Stimulated activated naive CD8-positive, alpha-beta T cell treated with anti-CD3 and anti-CD28 coated beads, Interleukin-15, amount 100 ng/mL, for 72 hours (primary cell): ENCODE data around the gene RARS1.
A peak's percentile ranks its signal among the peaks of the same experiment; 100 is the strongest.

ENCODE experiments used
- ATAC-seq: fragments of 150-1000 bp; cut with Tn5 transposase; 2 replicates; pipeline ENCODE4 v1.10.0; 2021; ENCODE audit warnings: mild to moderate bottlenecking, moderate library complexity
- DNase-seq, 2 donors: peaks; one replicate each; pipeline ENCODE4 v3.0.0; 2021 to 2022
- H3K27ac Mint-ChIP-seq, 2 donors: one replicate each; pipeline ENCODE4 v1.8.0; 2022; ENCODE audit warnings: mild to moderate bottlenecking in 2 of 2, mixed read lengths in 2 of 2, moderate library complexity in 2 of 2
- H3K27me3 Mint-ChIP-seq: one replicate; pipeline ENCODE4 v1.8.0; 2022; ENCODE audit warnings: mixed read lengths
- H3K4me1 Mint-ChIP-seq: one replicate; pipeline ENCODE4 v1.8.0; 2022; ENCODE audit warnings: mild to moderate bottlenecking, mixed read lengths
- H3K4me3 Mint-ChIP-seq, 2 donors: one replicate each; pipeline ENCODE4 v1.8.0; 2022; ENCODE audit warnings: mild to moderate bottlenecking in 2 of 2, mixed read lengths in 2 of 2, moderate library complexity in 1 of 2
- H3K9me3 Mint-ChIP-seq, 2 donors: one replicate each; pipeline ENCODE4 v1.8.0; 2022; ENCODE audit warnings: mixed read lengths in 2 of 2

The RARS1 gene

DNA sequence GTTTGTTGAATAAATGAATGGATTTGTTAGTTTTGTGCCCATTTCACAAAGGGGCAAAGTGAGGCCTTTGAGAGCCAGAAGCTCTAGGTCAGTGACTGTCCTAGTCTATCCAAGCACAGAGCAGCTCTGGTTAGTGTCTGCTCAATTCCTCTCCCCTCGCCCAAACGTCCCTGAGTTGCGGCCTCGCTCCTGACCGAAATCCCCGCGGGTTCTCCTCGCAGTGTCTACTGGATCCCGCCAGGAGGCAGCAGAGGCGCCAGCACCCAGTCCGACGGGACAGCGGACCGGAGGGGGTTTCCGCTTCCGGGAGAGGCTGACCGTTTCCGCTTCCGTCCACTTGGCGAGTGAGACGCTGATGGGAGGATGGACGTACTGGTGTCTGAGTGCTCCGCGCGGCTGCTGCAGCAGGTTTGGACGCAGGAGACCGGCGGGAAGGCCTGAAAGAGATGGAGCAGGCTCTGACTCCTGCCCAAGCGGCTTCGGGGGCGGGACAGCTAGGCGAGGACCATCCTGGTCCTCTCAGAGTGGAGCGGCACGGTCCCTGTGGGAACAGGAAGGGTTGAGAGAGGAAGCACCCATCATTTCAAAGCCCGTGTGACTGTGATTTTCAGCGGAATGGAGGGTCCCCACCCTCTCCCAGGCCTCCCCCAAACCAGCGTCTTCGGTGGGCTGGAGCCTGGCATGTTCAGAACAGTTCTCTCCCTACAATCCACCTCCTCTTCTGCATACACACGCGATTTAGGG, at the start of gene RARS1:
Gene RARS1, plus strand, starts transcription at position 336 of the 744 bp plus-strand sequence. Its CDS starts 28 bp downstream, at position 364.
- DNase-seq, result peak; percentile 87 to 91
- Mint-ChIP-seq H3K27me3 (no peaks in the 10 kb centered on the region), H3K4me1 (peaks cover 36% of the 10 kb centered on the region), H3K4me3 (peak within 1 kb of the TSS; percentile 96 to 100), H3K9me3 (no peaks in the 10 kb centered on the region), H3K27ac (peak within 1 kb of the TSS; percentile 94 to 99)
- peak; percentile 97 for ATAC-seq

- H3K9me3 Mint-ChIP-seq, result no peaks in the 10 kb centered on the region
- no peak overlapping the region for H3K4me3 Mint-ChIP-seq
- DNase-seq (no peak), ATAC-seq (no peak)
- no peaks in the 10 kb centered on the region for H3K4me1 Mint-ChIP-seq
- no peak overlapping the region for H3K27ac Mint-ChIP-seq
- peaks cover 20% of the 10 kb centered on the region for H3K27me3 Mint-ChIP-seq
Measured at GRCh38 chr5:168438349-168438748, 47.9 kb upstream of the RARS1 start.

DNA sequence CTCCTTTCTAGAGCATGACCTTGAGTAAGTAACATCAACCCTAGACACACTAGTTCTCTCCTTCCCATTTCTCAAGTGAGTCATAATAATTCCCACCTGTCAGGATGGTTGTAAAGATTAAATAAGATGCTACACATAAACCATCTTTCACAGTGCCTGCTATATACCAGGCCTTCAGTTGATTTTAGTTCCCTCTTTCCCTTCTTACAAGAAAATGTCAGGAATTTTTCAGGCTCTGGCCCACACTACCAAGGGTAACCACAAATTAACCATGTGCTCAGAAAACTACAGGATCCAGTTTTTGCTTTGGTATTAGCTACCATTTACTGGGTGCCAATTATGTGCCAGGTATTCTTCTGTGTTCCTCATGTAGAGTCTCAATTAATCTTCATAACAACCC, 42.7 kb upstream of the RARS1 start:
- Mint-ChIP-seq H3K4me3 (no peak overlapping the region), H3K27me3 (no peaks in the 10 kb centered on the region), H3K27ac (no peak overlapping the region), H3K4me1 (no peaks in the 10 kb centered on the region), H3K9me3 (no peaks in the 10 kb centered on the region)
- ATAC-seq (no peak), DNase-seq (no peak)

GRCh38 chr5:168443950-168444700, 42.1 kb upstream of the RARS1 start:
- no peak for DNase-seq
- Mint-ChIP-seq H3K9me3 (no peaks in the 10 kb centered on the region), H3K27me3 (no peaks in the 10 kb centered on the region), H3K4me1 (no peaks in the 10 kb centered on the region), H3K4me3 (no peak overlapping the region), H3K27ac (no peak overlapping the region)
- no peak for ATAC-seq

DNA sequence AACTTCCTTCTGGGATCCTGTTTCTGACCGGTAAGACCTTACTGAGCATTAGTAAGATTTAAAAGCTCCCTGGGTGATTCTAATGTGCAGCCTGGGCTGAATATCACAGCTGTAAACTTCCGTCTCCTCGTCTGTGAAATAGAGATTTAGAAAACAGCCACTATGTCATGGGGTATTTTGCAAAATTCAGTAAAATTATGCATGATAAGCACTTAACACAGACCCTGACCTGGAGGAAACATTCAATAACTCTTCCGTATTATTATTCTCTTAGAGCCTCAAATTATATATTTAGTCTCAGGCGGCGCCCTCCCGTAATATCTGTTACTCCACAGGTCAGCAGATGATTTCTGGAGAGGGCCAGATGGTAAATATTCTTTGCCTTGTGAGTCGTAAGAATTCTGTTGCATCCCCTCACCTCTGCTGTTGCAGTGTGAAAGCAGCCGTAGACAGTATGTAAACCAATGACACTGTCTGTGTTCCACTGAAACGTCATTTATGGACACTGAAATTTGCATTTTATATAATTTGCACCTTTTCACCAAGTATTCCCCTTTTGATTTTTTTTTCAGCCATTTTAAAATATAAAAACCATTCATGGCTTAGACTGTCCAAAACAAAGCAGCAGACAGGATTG, 39.2 kb upstream of the RARS1 start:
- ATAC-seq, result no peak
- no peaks in the 10 kb centered on the region for H3K9me3 Mint-ChIP-seq
- no peaks in the 10 kb centered on the region for H3K27me3 Mint-ChIP-seq
- no peak overlapping the region for H3K4me3 Mint-ChIP-seq
- DNase-seq, result no peak
- no peaks in the 10 kb centered on the region for H3K4me1 Mint-ChIP-seq
- H3K27ac Mint-ChIP-seq, result no peak overlapping the region

DNA sequence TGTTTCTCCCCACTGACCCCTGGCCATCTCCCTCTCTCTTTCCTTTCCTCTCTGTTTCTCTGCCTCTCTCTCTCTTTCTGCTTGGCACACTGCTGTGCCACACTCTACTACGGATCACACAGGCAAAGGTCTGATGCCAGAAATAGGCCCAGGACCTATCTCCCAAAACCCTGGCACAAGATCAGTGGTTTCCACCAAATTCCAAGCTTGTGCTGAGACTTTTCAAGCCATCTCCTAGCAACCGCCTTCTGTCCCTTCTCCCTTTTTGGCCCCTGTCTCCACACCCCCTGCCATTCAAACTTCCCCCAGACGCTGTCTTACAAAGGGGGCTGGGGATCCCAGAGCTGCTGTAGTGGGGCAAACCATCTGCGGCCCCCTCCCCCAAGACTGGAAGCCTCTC, 38.5 kb upstream of the RARS1 start:
- no peaks in the 10 kb centered on the region for H3K27me3 Mint-ChIP-seq
- no peaks in the 10 kb centered on the region for H3K9me3 Mint-ChIP-seq
- ATAC-seq, result no peak
- no peak overlapping the region for H3K4me3 Mint-ChIP-seq
- no peak overlapping the region for H3K27ac Mint-ChIP-seq
- DNase-seq, result no peak
- H3K4me1 Mint-ChIP-seq, result no peaks in the 10 kb centered on the region

- no peaks in the 10 kb centered on the region for H3K4me1 Mint-ChIP-seq
- no peak for DNase-seq
- H3K9me3 Mint-ChIP-seq, result no peaks in the 10 kb centered on the region
- ATAC-seq, result no peak
- H3K27ac Mint-ChIP-seq, result no peak overlapping the region
- H3K4me3 Mint-ChIP-seq, result no peak overlapping the region
- no peaks in the 10 kb centered on the region for H3K27me3 Mint-ChIP-seq
Measured at GRCh38 chr5:168449166-168449565, 37.1 kb upstream of the RARS1 start.

- no peak for ATAC-seq
- Mint-ChIP-seq H3K4me1 (no peaks in the 10 kb centered on the region), H3K27ac (no peak overlapping the region)
Measured at GRCh38 chr5:168451565-168451964, 34.7 kb upstream of the RARS1 start.

GRCh38 chr5:168455201-168455600, 31.1 kb upstream of the RARS1 start:
- no peak for DNase-seq
- ATAC-seq, result no peak
- no peaks in the 10 kb centered on the region for H3K4me1 Mint-ChIP-seq
- no peak overlapping the region for H3K27ac Mint-ChIP-seq
- H3K4me3 Mint-ChIP-seq, result no peak overlapping the region
- peaks cover 0 to 5% of the 10 kb centered on the region in 2 donors for H3K9me3 Mint-ChIP-seq
- H3K27me3 Mint-ChIP-seq, result peaks cover 8% of the 10 kb centered on the region

More at GRCh38 chr5:168451565-168451964, 34.7 kb upstream of the RARS1 start:
- no peaks in the 10 kb centered on the region for H3K9me3 Mint-ChIP-seq
- no peak overlapping the region for H3K4me3 Mint-ChIP-seq
- DNase-seq, result no peak
- no peaks in the 10 kb centered on the region for H3K27me3 Mint-ChIP-seq

- Mint-ChIP-seq H3K4me3 (no peak overlapping the region), H3K9me3 (peaks cover 0 to 5% of the 10 kb centered on the region in 2 donors), H3K27me3 (peaks cover 8% of the 10 kb centered on the region), H3K27ac (no peak overlapping the region), H3K4me1 (no peaks in the 10 kb centered on the region)
- DNase-seq (no peak), ATAC-seq (no peak)
Measured at GRCh38 chr5:168457542-168457941, 28.7 kb upstream of the RARS1 start.

DNA sequence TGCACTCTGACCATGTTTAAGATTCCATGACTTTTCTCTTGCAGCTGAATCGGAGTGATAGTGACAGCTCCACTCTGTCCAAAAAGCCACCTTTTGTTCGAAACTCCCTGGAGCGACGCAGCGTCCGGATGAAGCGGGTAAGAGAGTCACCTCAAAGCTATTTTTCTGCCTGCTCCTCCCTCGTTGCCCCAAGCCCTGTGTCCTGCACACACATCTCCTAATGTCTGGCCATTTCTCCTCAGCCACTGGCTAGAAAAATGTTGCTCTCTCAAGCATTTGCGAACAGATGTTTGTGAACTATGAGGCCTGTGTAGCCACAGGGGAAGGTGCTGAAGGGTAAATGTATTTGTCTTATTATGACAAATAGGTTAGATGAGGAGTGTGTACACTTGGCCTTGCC, 25.7 kb upstream of the RARS1 start:
- ATAC-seq, result no peak
- H3K27me3 Mint-ChIP-seq, result peaks cover 22% of the 10 kb centered on the region
- H3K9me3 Mint-ChIP-seq, result peaks cover 0 to 5% of the 10 kb centered on the region in 2 donors
- H3K27ac Mint-ChIP-seq, result no peak overlapping the region
- H3K4me3 Mint-ChIP-seq, result no peak overlapping the region
- H3K4me1 Mint-ChIP-seq, result no peaks in the 10 kb centered on the region
- no peak for DNase-seq

DNA sequence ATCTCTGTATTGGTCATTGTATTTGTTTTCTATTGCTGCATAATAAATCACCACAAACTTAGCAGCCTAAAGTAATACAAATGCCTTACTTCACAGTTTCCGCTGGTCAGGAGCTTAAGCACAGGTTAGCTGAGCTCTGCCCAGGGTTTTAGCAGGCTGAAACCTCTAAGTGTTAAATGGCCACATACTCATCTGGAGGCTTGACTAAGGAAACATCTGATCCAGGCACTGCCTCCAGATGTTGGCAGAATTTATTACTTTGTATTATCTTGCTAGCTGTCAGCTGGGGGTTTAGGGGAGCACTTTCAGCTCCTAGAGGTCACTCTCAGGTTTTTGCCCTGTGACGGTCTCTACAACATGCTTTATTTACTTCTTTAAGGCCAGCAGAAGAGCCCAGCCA, 23.2 kb upstream of the RARS1 start:
- Mint-ChIP-seq H3K9me3 (peaks cover 0 to 5% of the 10 kb centered on the region in 2 donors), H3K4me1 (no peaks in the 10 kb centered on the region), H3K27ac (peak overlapping the region in 1 of 2 donors; percentile 63), H3K4me3 (no peak overlapping the region), H3K27me3 (peaks cover 21% of the 10 kb centered on the region)
- ATAC-seq (no peak), DNase-seq (no peak)

- Mint-ChIP-seq H3K4me1 (no peaks in the 10 kb centered on the region), H3K27ac (peak overlapping the region in 1 of 2 donors; percentile 17), H3K9me3 (no peaks in the 10 kb centered on the region), H3K27me3 (peaks cover 14% of the 10 kb centered on the region), H3K4me3 (no peak overlapping the region)
- ATAC-seq, result no peak
- DNase-seq, result no peak
Measured at GRCh38 chr5:168464214-168464613, 22.1 kb upstream of the RARS1 start.

DNA sequence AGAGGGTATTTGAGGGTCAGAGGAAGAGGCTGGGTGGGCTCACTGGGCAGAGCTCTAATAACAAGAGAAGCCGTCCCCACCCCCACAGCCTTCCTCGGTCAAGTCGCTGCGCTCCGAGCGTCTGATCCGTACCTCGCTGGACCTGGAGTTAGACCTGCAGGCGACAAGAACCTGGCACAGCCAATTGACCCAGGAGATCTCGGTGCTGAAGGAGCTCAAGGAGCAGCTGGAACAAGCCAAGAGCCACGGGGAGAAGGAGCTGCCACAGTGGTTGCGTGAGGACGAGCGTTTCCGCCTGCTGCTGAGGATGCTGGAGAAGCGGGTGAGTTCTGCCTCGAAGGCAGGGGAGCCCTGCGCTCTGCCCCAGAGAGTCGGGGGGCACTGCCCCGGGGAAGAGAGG, 21.6 kb upstream of the RARS1 start:
- no peak overlapping the region for H3K27ac Mint-ChIP-seq
- DNase-seq (no peak), ATAC-seq (no peak)
- H3K27me3 Mint-ChIP-seq, result peaks cover 17% of the 10 kb centered on the region
- no peaks in the 10 kb centered on the region for H3K4me1 Mint-ChIP-seq
- no peak overlapping the region for H3K4me3 Mint-ChIP-seq
- H3K9me3 Mint-ChIP-seq, result no peaks in the 10 kb centered on the region

DNA sequence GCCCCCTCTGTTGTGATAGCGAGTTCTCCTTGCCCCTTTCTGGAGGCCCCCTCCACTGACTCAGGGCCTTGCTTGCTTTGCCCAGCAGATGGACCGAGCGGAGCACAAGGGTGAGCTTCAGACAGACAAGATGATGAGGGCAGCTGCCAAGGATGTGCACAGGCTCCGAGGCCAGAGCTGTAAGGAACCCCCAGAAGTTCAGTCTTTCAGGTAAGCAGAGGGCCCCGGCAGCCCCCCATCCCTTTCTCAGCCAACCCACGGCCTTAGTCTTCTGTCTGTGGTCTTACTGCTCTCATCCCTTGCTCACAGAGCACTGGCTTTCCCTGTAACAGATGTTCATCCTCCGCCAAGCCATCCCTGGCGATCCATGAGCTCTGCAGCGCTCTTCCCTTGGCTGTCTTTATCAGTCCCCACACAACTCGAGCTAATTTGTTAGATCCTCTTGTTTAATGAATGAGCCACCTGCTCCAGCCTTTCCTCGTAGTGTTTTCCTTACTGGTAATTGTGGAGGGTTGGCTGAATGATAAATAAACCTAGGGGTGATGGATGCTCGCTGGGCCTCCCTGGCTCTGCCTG, 18.4 kb upstream of the RARS1 start:
- Mint-ChIP-seq H3K4me3 (no peak overlapping the region), H3K9me3 (no peaks in the 10 kb centered on the region)
- no peak for ATAC-seq

GRCh38 chr5:168468836-168469235, 17.4 kb upstream of the RARS1 start:
- H3K27ac Mint-ChIP-seq, result no peak overlapping the region
- no peak overlapping the region for H3K4me3 Mint-ChIP-seq
- ATAC-seq (no peak), DNase-seq (no peak)
- H3K9me3 Mint-ChIP-seq, result no peaks in the 10 kb centered on the region
- peaks cover 26% of the 10 kb centered on the region for H3K27me3 Mint-ChIP-seq
- H3K4me1 Mint-ChIP-seq, result no peaks in the 10 kb centered on the region

More for the DNA sequence above, 18.4 kb upstream of the RARS1 start:
- DNase-seq, result no peak
- Mint-ChIP-seq H3K27ac (no peak overlapping the region), H3K4me1 (no peaks in the 10 kb centered on the region), H3K27me3 (peaks cover 28% of the 10 kb centered on the region)
